WERI-Rb-1 (cell line): ENCODE measurements around the gene GNAS.

ENCODE experiments used
- DNase-seq: peaks from one replicate; pipeline ENCODE4 v3.0.0-alpha.2; 2020
- H3K27ac ChIP-seq: fragments of 250-450 bp; sonication (Bioruptor Pico); 2 replicates; pipeline ENCODE4 v1.5.1; 2020; ENCODE audit warnings: mild to moderate bottlenecking, moderate library complexity
- H3K27me3 ChIP-seq: fragments of 250-450 bp; sonication (Bioruptor Pico); 2 replicates; pipeline ENCODE4 v1.5.1; 2021; ENCODE audit warnings: mild to moderate bottlenecking, low read depth, moderate library complexity; ENCODE audit not compliant: insufficient read depth, severe bottlenecking
- H3K36me3 ChIP-seq: fragments of 250-450 bp; sonication (Bioruptor Pico); 2 replicates; pipeline ENCODE4 v1.5.1; 2020; ENCODE audit warnings: mild to moderate bottlenecking, moderate library complexity
- H3K4me3 ChIP-seq: 2 replicates; pipeline ENCODE4 v1.5.1; 2011; ENCODE audit warnings: low read depth, mild to moderate bottlenecking, control low read depth, low read length
- H3K9me3 ChIP-seq: fragments of 250-450 bp; sonication (Bioruptor Pico); 2 replicates; pipeline ENCODE4 v1.5.1; 2021; ENCODE audit warnings: mild to moderate bottlenecking, moderate library complexity; ENCODE audit not compliant: severe bottlenecking
- CTCF ChIP-seq: IDR thresholded peaks from 2 replicates; pipeline ENCODE4 v1.5.1; 2011; ENCODE audit warnings: low read depth, mild to moderate bottlenecking, control low read depth, inconsistent platforms, low read length

Gene GNAS

GRCh38 chr20:58905236-58905635 is 52.7 kb downstream of the GNAS start:
- Histone ChIP-seq H3K27ac (no peak overlapping the region), H3K27me3 (no peaks in the 10 kb centered on the region), H3K4me3 (no peak overlapping the region), H3K36me3 (peaks cover 92% of the 10 kb centered on the region), H3K9me3 (no peaks in the 10 kb centered on the region)
- TF ChIP-seq CTCF: no peak
- no peak for DNase-seq

- no peaks in the 10 kb centered on the region for H3K9me3 ChIP-seq
- H3K27me3 ChIP-seq: no peaks in the 10 kb centered on the region
- H3K4me3 ChIP-seq: no peak overlapping the region
- DNase-seq: no peak
- TF ChIP-seq CTCF: no peak
- H3K36me3 ChIP-seq: peaks cover 92% of the 10 kb centered on the region
- H3K27ac ChIP-seq: no peak overlapping the region
These were observed 53.6 kb downstream of the GNAS start for GRCh38 chr20:58906111-58906510.

- Histone ChIP-seq H3K27ac (peak overlapping the region; percentile 19; the same call in 1 of the 2 replicates), H3K9me3 (no peaks in the 10 kb centered on the region), H3K4me3 (no peak overlapping the region), H3K36me3 (peaks cover 97% of the 10 kb centered on the region), H3K27me3 (no peaks in the 10 kb centered on the region)
- DNase-seq: no peak
- no peak for TF ChIP-seq CTCF
These were observed 54.4 kb downstream of the GNAS start for GRCh38 chr20:58906894-58907293.

- H3K4me3 ChIP-seq: peak overlapping the region; percentile 7; the same call in 1 of the 2 replicates
- H3K27me3 ChIP-seq: no peaks in the 10 kb centered on the region
- no peaks in the 10 kb centered on the region for H3K9me3 ChIP-seq
- no peak for TF ChIP-seq CTCF
- H3K27ac ChIP-seq: peak overlapping the region; percentile 19
- peak; percentile 89 for DNase-seq
- H3K36me3 ChIP-seq: peaks cover 91% of the 10 kb centered on the region
These were observed 55.0 kb downstream of the GNAS start for GRCh38 chr20:58907320-58908137.

- Histone ChIP-seq H3K9me3 (no peaks in the 10 kb centered on the region), H3K27me3 (no peaks in the 10 kb centered on the region), H3K4me3 (no peak overlapping the region), H3K27ac (peak overlapping the region; percentile 40), H3K36me3 (peaks cover 85% of the 10 kb centered on the region)
- DNase-seq: no peak
- TF ChIP-seq CTCF: no peak
These were observed 55.7 kb downstream of the GNAS start for GRCh38 chr20:58908221-58908620.
